ENCODE data around the gene NOX3.
"Not testable (repeated sequence)": the region's sequence is repeated elsewhere in the genome, so short reads cannot be mapped to it uniquely, and the experiment has no call there.

Gene NOX3

DNA sequence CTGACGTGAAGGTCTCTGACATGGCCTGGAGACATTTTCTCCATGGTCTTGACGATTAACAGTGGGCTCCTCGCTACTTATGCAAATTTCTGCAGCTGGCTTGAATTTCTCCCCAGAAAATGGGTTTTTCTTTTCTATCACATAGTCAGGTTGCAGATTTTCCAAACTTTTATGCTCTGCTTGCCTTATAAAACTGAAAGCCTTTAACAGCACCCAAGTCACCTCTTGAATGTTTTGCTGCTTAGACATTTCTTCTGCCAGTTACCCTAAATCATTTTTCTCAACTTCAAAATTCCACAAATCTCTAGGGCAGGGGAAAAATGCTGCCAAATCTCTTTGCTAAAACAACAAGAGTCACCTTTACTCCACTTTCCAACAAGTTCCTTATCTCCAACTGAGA, 12.9 kb upstream of the NOX3 start:
- DNase-seq (ENCODE audit: low read depth in 2 of 2) = not testable (repeated sequence)

DNA sequence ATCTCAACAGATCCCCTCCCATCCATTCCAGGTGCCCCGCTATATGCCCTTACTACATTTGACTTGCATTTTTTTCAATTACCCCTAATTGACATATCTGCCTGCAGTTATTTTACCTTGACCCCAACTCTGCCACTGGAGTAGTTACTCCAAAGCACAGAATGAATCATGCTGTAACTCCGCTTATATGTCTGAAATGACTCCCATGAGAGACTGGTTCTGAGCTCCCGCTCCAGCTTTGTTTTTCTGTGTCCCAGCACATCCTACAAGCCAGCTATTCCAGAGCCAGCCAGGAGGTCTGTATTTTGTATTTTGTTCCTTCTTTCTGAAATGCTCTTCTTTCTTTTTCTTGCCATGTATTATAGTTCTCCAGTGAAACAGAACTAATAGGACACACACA, 10.9 kb upstream of the NOX3 start:
- DNase-seq (ENCODE audit: low read depth in 2 of 2) = no peak

DNA sequence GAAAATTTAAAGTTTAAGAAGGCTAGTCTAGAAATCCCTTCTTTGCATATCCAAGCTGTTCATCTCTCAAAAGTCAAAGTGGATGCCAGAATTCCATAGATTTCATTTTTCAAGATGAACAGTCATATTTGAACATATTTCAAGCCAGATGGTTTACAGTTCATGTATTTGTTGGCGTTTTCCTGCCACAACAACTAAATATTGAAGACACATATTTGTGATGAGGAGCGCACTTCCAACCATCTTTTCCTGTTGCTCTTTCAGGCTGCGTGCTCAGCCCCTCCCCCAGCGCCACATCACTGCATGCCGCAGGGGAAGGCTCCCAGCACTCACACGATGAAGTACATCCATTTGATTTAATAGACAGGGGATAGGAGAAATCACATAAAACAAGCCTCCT, 5.9 kb upstream of the NOX3 start:
- no peak for DNase-seq (ENCODE audit: low read depth in 2 of 2)

DNA sequence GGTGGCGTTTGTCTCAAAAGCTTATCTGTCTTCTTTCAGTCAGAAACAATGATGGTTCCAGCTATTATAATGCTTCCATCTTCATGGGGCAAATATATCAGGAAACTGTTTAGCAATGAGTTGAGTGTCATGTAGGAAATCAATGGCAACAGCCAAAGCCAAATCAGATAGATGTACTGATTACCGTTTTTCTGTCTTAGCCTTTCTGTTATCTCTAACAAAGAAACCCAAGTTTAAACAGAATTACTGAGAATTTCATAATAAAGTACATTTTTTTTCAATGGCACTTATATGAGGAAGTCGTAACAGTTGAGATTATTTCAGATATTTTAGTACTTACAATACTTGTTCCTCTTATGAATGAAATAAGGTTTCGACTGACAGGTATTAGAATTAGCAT, 1.2 kb downstream of the NOX3 start:
- no peak for DNase-seq (ENCODE audit: low read depth in 2 of 2)

DNA sequence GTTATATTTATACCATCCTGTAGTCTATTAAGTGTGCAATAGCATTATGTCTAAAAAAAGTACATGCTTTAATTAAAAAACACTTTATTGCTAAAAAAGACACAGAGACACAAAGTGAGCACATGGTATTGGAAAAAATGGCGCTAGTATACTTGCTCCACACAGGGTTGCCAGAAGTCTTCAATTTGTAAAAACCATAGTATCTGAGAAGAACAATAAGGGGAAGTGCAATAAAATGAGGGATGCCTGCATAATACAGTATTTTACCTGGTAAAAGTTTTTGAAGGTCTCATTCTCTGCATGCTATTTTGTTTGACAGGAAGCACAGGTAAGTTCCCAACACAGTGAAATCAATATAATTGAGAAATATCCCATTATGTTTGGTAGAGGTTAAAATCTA, 1.6 kb downstream of the NOX3 start:
- no peak for DNase-seq (ENCODE audit: low read depth in 2 of 2)

DNA sequence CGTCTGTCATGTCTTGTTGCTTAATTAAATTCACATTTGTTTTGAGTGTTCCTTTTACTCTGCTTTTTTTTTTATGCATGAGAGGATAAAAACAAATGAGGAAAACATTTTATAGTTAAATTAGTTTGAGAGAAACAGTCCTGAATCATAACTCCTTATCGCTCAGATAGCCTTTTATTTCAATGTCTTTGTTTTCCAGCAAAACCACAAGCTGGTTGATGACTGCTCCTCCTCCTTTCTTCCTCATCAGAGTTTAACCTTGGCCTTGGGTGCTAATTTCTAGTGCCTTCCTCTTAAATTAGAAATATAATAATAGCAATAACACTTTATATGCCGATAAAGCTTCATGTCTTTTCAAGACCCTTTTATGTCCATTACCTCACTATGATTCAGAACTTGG, 3.1 kb downstream of the NOX3 start:
- DNase-seq (ENCODE audit: low read depth in 2 of 2) = no peak

DNA sequence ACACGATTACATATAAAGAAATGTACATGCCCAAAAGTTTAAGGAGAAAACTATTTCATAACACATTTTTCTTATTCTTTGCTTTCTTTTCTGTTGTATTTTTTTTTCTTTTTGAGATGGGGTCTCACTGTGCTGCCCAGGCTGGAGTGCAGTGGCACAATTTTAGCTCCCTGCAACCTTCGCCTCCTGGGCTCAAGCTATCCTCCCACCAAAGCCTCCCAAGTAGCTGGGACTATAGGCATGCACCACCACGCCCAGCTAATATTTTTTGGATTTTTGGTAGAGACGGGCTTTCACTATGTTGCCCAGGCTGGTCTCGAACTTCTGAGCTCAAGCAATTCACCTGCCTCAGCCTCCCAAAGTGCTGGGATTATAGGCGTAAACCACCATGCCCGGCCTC, 4.1 kb downstream of the NOX3 start:
- DNase-seq (ENCODE audit: low read depth in 2 of 2) = not testable (repeated sequence)

DNA sequence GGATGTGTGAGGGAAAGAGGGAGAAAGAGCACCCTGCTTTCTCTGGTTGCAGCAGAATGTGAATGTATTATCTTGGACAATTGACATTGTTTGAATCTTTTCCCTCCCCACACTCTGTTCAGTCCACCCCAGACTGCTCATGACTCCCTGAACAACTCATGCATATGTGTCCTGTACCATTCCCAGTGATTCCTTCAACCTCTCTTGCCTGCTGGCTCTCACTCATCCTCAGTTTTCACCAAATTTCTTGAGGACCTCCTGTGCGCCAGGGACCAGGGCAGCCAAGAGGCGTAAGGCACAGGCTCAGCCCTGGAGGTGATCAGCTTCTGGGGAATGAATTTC, 5.4 kb downstream of the NOX3 start:
- DNase-seq (ENCODE audit: low read depth in 2 of 2) = no peak

DNA sequence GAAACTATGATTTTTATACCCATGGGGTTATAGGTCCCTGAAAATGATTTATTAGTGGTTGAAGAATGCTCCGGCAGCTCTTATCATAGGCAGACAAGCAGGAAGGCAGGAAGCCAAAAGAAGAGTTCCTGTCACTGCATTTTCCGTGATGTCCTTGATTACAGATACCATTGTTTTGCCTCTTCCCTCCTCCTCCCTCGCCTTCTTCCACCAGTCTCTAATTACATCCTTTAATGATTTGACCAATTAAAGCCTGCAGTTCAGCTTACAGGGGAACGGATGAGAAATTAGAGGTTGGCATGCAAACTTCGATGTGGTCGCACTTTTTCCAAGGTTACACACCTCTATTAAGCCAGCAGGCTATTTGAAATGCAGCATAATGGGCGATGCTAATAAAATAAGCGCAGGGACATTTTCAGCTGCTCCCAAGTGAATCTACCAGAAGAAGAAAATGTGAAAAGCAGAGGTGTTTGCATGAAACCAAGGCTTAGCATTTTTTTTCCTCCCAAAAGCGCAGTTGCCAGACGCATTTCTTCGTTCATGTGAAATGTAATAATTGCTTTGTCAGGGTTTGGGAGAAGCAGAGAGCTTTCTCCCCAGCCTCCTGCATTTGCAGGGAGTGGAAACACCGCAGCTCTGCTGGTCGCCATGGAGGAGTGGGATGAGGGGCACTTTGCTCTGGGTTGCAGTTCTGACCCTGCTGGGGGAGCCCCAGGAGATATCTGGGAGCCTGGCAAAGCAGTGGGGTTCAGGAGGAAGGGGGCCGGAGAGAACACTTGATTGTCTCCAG, 6.0 kb downstream of the NOX3 start:
- no peak for DNase-seq (ENCODE audit: low read depth in 2 of 2)

DNA sequence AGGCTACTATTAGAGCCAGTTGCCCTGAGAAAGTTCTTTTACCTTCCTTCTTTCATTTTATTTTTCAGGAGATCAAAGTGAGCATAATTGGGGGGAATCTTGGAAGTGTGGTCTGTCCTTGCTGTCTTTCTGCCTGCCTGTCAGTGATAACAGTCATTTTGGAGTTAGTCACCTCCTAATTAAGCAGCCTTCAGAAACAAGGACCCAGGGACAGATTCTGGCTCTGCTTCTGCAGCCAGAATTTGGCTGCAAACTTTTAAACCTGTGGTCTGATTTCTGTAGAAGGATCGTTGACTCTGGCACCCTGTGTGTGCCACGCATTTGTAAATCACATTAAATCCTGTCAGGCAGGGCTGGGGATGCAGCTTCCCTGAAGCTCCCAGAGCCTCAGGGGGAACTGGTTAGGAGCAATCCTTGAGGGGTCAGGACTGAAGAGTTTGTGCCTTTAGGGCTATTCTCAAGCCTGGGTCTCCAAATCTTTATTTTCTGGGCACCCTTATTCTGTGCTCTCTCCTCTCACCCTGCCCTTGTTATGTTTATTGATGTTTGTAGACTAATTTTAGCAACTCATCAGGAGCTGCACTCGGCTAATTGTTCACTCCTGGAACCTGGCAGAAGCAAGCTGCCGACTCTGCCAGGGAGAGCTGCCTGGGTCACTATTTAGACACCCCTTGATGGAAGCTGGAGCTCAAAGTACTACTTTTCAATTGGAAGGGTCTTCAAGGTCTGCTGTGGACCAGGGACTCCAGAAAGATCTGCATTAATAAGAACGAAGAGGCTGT, 6.8 kb downstream of the NOX3 start:
- no peak for DNase-seq (ENCODE audit: low read depth in 2 of 2)

DNA sequence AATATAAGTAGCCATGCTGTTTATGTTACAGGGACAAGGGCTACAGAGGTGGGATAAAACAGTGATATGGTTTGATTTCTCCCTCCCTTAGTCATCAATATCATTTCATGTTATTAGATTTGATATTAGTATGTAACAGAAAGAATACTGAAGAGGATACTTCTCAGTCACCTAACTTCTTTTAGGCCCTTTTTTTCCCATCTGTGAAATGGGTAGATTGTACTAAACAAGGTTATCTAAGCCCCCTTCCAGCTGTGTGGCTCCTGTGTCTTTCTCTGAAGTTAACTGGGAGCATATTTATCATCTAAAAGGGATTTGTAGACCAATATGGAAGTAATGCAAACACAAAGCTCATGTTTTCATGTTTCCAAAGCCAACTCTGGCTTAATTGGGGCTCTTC, 7.7 kb downstream of the NOX3 start:
- no peak for DNase-seq (ENCODE audit: low read depth in 2 of 2)

DNA sequence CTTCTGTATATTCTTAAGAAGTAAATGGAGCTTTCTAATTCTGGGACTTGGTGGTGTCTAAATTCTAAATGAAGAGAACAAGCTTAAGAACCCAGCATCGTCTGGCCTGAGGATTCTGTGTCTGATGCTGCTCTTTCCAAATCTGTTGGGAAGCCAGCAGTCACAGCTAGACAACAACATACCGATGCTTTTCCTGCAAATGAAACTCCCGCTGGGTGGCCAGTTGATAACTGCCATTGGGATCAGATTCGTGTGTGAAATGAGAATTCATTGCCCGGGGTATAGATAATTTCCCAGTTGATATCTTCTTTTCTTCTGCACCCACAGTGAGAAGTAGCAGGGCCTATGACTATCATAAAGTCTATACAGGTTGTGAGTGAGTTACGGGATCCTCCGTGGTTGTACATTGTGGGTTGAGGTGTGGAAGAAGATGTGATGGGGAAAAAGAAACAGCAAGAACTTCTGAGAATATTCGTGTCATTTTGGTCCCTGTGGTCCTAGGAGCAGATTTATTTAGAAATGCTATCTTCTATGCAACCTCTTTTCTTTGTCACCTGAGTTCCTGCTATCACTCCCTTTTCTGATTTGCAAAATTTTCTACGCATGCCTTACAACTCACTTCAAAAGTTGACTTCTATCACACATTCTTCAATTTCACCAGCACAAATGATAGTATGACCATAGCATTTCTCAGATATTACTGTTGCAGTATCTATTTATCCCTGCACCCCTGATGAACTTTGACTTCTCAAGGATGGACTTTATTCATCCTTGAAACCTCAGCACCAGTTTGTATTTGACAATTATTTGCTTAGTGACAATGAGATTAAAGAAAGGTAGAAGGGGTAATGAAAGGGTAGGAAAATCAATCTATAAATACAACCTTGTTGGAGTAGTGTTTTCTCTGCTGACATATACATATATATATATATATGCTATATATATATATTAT, 10.4 kb downstream of the NOX3 start:
- DNase-seq (ENCODE audit: low read depth in 2 of 2) = no peak

DNA sequence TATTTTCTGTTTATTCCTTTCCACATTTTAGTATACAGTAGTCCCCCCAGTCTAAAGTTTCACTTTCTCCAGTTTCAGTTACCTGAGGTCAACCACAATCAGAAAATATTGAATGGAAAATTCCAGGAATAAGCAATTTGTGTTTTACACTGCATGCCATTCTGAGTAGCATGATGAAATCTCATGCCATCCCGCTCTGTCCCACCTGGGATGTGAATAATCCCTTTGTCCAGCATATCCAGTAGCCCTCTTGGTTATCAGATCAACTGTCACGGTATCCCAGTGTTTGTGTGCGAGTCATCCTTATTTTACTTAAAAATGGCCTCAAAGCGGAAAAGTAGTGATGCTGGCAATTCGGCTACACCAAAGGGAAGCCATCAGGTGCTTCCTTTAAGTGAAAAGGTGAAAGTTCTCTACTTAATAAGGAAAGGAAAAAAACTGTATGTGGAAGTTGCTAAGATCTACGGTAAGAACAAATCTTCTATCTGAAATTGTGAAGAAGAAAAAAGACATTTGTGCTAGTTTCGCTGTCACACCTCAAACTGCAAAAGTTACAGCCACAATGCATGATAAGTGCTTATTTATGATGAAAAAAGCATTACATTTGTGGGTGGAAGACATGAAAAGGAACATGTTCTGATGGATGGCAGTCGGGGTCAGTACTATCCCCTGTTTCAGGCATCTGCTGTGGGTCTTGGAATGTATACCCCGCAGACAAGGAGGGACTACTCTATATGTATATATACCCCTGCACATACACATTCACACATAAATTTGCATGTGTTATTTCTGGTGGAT, 11.3 kb downstream of the NOX3 start:
- DNase-seq (ENCODE audit: low read depth in 2 of 2) = no peak

DNA sequence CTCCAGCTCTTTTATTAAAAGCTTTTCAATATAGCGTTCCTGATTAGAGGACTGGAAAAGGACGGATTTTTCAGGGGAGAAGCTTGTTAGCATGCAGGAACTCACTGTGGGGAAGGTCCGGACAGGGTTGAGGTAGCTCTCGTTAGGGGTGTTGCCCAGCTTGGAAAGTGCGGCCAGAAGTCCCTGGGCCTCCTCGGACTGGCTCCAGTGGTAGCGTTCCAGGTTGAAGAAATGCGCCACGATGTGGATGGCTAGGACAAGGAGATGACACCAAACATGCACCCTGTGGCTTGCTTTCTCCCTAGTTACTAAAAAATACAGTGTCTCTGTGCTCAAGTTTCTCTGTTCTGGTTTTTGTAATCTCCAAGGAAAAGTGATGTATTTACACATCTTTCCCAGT, 12.5 kb downstream of the NOX3 start:
- no peak for DNase-seq (ENCODE audit: low read depth in 2 of 2)

DNA sequence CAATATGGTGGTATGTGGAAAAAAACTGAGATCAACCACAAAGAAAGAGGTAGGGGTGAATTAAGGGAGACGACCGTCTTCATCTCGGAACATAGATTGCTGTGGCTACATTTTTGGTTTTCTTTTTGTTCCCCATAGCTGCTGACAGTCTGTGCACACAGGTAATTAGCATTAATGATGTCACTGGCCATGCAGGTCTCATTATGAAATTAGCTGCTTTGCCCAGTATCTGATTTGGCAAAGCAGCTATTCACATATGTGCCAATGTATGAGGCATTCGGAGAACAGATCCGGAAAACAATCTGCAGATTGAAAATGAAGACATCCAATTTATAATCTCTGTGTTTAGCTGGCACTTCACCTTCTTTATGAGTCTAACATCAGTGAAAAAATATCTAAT, 13.1 kb downstream of the NOX3 start:
- DNase-seq (ENCODE audit: low read depth in 2 of 2) = no peak

DNA sequence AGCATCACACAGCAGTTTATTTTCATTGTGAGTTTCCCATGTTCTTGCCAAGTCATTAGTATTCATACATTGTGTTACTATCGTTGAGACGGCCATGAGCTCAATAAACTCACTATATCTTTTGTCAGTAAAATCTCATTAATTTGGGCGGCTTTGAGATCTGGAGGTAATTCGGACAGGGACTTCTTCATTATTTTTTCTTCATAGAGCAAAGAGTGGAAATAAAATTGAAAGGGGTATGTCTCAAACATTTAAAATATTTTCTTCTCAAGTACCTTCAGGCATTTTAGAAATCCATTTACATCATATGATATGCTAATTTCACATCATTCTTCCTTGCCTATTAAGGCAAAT, 14.6 kb downstream of the NOX3 start:
- no peak for DNase-seq (ENCODE audit: low read depth in 2 of 2)

DNA sequence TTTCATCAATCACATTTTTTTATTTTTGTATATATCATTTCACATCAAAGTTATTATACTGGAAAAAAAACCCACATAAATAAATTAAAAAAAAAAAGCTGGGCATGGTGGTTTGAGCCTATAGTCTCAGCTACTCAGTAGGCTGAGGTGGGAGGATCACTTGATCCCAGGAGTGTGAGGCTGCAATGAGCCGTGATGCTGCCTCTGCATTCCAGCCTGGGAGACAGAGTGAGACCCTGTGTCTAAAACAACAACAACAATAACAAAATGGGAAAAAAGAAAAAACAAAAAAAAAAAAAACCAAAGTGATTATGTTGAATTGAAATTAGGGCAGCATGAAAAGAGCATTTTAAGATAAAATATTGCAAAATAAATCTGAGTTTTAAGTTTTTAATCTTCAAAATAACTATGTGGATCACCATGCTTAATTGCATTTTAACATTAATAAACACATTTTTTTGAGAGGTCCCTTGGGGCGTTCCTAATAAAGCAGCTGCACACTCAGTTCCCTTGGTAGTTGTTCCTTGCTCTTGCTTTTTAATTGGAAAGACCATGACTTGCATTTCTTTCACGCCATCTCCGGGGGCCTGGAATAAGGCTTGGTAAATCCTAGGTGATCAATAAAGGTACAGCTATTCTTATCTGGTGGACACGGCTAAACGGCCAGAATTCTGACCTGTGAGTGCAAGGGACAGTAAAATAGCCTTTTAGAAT, 15.1 kb downstream of the NOX3 start:
- DNase-seq (ENCODE audit: low read depth in 2 of 2) = no peak

DNA sequence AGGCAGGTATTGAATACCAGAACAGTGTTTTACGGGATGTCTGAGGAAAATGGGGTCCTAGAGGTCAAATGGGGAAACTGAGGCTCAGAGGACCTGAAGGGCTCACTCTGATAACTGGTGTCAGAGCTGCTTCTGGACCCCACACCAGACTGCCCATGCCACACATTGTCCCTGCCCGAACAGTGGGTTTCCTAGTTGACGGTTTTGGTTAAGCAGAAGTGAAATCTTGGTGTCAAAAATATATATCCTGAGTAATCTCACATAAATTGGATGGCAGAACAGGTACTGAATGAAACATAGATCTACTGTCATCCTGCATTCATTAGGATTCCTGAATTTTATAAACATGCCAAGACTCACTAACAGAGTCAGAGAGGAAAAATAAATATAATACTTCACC, 16.3 kb downstream of the NOX3 start:
- no peak for DNase-seq (ENCODE audit: low read depth in 2 of 2)

DNA sequence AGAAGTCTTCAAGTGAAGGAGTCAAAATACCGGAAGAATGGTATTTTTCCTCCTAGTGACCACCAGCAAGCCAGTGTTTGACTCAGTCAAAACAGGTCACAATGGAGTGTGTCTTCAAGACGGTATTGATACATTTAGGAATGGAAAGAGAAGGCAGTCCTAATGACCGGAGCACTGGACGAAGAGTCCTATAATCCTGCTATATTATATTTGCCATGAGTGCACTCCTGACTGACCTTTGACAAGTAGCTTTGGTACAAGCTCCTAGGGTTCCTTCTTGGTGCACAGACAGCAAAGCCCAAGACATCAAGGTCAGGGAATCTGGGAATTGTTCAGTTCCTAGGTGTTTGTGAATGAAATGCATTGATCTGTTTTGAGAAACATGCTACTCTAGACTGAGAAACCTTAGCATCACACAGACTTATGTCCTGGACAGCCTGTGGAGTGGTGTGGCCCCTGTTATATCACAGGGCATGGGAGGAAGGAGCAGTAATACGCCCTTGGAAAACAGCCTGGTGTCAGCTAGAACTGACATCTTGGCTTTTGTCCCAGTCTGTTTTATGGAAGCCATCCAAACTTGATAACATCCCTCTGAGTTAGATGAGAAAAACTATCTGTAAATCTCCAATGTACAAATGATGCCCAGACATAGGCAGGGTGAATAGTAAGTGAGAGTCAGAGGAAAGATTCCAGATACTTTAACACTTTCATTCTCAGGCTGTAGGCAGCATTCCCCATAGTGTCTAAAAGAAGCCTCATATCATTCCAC, 18.5 kb downstream of the NOX3 start:
- DNase-seq (ENCODE audit: low read depth in 2 of 2) = no peak

DNA sequence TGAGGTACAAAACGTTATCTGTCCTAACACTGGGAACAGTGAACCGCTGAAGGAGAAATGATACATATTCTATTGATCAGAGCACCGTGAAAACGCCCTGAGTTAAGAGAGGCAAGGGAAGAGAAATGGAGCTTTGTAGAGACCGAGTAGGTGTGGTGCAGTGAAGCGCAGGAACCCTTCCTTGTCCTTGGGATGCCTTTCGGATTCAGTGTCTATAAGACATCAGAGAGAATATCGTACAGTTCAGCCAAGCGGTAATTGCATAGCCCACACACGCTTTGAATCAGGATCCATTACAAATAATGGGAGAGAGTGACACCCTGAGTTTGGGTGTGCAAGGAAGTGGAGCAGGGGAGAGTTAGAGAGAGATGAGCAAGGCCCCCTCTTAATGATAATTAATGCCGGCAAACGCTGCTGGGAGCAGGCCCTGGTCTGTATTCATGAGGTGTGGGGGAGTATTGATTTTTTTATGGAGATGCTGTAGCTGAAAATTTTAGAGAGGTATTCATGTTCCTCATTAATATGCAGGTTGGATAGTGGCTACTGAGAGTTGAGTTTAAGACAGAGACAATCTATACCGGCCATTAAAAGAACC, 20.7 kb downstream of the NOX3 start:
- DNase-seq (ENCODE audit: low read depth in 2 of 2) = no peak

Data from activated CD4-positive, alpha-beta T cell treated with anti-CD3 and anti-CD28 coated beads for 24 hours (primary cell).